ENCODE data around the gene ARF1. TPM values are rescaled to one million over a fixed set of nuclear protein-coding genes. Genes with fewer than 3 reads are reported as not detected.

The ARF1 gene
- total RNA-seq, 2 donors from 2014 or later: 478 to 512 TPM

GRCh38 chr1:228082918-228083870, 686 bp downstream of the ARF1 start:
- DNase-seq (ENCODE audit: low spot score): peak; percentile 44
- no peaks in the 10 kb centered on the region for H3K27me3 ChIP-seq (replicated peaks; ENCODE audit: insufficient read depth)
- intact Hi-C loops (cut with DNase I): loop anchor here (2.0 to 10.0 kb wide), 3 partner anchors 26 to 318 kb away; partner anchors contain the start of genes MRPL55 and WNT9A
- H3K27ac ChIP-seq: peak overlapping the region; percentile 98 to 100
- H3K36me3 ChIP-seq: no peaks in the 10 kb centered on the region
- H3K4me3 ChIP-seq: peak overlapping the region; percentile 95 to 100
- no peaks in the 10 kb centered on the region for H3K9me3 ChIP-seq
- H3K4me1 ChIP-seq (replicated peaks): peaks cover 40% of the 10 kb centered on the region
- TF ChIP-seq POLR2A (IDR thresholded peaks at IDR 0.05): no peak
- TF ChIP-seq POLR2AphosphoS5 (IDR thresholded peaks at IDR 0.05): no peak
- TF ChIP-seq CTCF (IDR thresholded peaks at IDR 0.05): no peak
- WGBS: 1% methylated on average over 76 of the region's 79 CpGs

GRCh38 chr1:228083871-228084278, 1.4 kb downstream of the ARF1 start:
- WGBS: 3% methylated on average over 17 of the region's 17 CpGs
- TF ChIP-seq CTCF (IDR thresholded peaks at IDR 0.05) (no peak), POLR2AphosphoS5 (IDR thresholded peaks at IDR 0.05) (no peak), POLR2A (IDR thresholded peaks at IDR 0.05) (no peak)
- no peaks in the 10 kb centered on the region for H3K27me3 ChIP-seq (replicated peaks; ENCODE audit: insufficient read depth)
- peak overlapping the region; percentile 95 to 100 for H3K4me3 ChIP-seq
- intact Hi-C loops (cut with DNase I): loop anchor here (2.0 to 10.0 kb wide), 3 partner anchors 25 to 319 kb away; partner anchors contain the start of genes MRPL55 and WNT9A
- no peaks in the 10 kb centered on the region for H3K9me3 ChIP-seq
- H3K36me3 ChIP-seq: no peaks in the 10 kb centered on the region
- H3K4me1 ChIP-seq (replicated peaks): peaks cover 47% of the 10 kb centered on the region
- DNase-seq (ENCODE audit: low spot score): no peak
- peak overlapping the region; percentile 98 to 100 for H3K27ac ChIP-seq

- peak overlapping the region; percentile 98 to 100 for H3K27ac ChIP-seq
- H3K36me3 ChIP-seq: no peaks in the 10 kb centered on the region
- no peaks in the 10 kb centered on the region for H3K27me3 ChIP-seq (replicated peaks; ENCODE audit: insufficient read depth)
- WGBS: 18% methylated on average over 3 of the region's 3 CpGs
- H3K4me1 ChIP-seq (replicated peaks): peaks cover 51% of the 10 kb centered on the region
- peak overlapping the region; percentile 95 to 100 for H3K4me3 ChIP-seq
- no peak for DNase-seq (ENCODE audit: low spot score)
- H3K9me3 ChIP-seq: no peaks in the 10 kb centered on the region
- TF ChIP-seq CTCF (IDR thresholded peaks at IDR 0.05): no peak
- peak; percentile 20 for TF ChIP-seq POLR2A (IDR thresholded peaks at IDR 0.05)
- peak; percentile 14 for TF ChIP-seq POLR2AphosphoS5 (IDR thresholded peaks at IDR 0.05)
- intact Hi-C loops (cut with DNase I): loop anchor here (5.0 to 10.0 kb wide), 2 partner anchors 137 to 320 kb away; partner anchors contain the start of gene WNT9A
These were observed 1.8 kb downstream of the ARF1 start for GRCh38 chr1:228084325-228084724.

- no peaks in the 10 kb centered on the region for H3K36me3 ChIP-seq
- H3K4me3 ChIP-seq: peak overlapping the region in 1 of 2 donors; percentile 100
- TF ChIP-seq POLR2A (IDR thresholded peaks at IDR 0.05) (no peak), POLR2AphosphoS5 (IDR thresholded peaks at IDR 0.05) (no peak), CTCF (IDR thresholded peaks at IDR 0.05) (no peak)
- 51% methylated on average over 5 of the region's 5 CpGs for WGBS
- intact Hi-C loops (cut with DNase I): loop anchor here (5.0 to 10.0 kb wide), 2 partner anchors 137 to 320 kb away; partner anchors contain the start of gene WNT9A
- H3K9me3 ChIP-seq: no peaks in the 10 kb centered on the region
- no peaks in the 10 kb centered on the region for H3K27me3 ChIP-seq (replicated peaks; ENCODE audit: insufficient read depth)
- no peak overlapping the region for H3K27ac ChIP-seq
- H3K4me1 ChIP-seq (replicated peaks): peaks cover 56% of the 10 kb centered on the region
- DNase-seq (ENCODE audit: low spot score): no peak
These were observed 2.3 kb downstream of the ARF1 start for GRCh38 chr1:228084797-228085196.
